ENCODE measurements around the gene TM4SF5.

GRCh38 chr17:4806777-4807604 is 35.3 kb downstream of the TM4SF5 start, which contains the start of gene PLD2:
- TF ChIP-seq CTCF (IDR thresholded peaks at IDR 0.05; ENCODE audit: insufficient read depth, low read depth, low read length) (no peak), EZH2 (IDR thresholded peaks at IDR 0.05; ENCODE audit: insufficient read depth, low read length) (no peak)

All from astrocyte (in vitro differentiated cells and primary cell).